ENCODE data around the gene CPSF4L. TPM values are rescaled to one million over a fixed set of nuclear protein-coding genes. Genes with fewer than 3 reads are reported as not detected.

The CPSF4L gene
- total and polyA plus RNA-seq, 2 of the 13 experiments (the other 11 are each of a cell fraction or from before 2014, with no cell fraction given): 0.73 to 1.6 TPM

- TF ChIP-seq MLXIP (CRISPR knock-in tag; IDR thresholded peaks at IDR 0.05; ENCODE audit: borderline replicate concordance) (peak; percentile 75; the same call in 1 of the 2 replicates), MEIS1 (CRISPR knock-in tag; IDR thresholded peaks at IDR 0.05; ENCODE audit: borderline replicate concordance) (peak; percentile 16; the same call in 1 of the 2 replicates), ARID3A (IDR thresholded peaks at IDR 0.05; ENCODE audit: low read depth, low read length) (peak; percentile 8; the same call in 1 of the 2 replicates), ZNF280D (CRISPR knock-in tag; IDR thresholded peaks at IDR 0.05) (no peak; the same call in 1 of the 2 replicates), CREB1 (IDR thresholded peaks at IDR 0.05) (no peak), CREB1 (CRISPR knock-in tag; IDR thresholded peaks at IDR 0.05) (no peak), GTF2F1 (IDR thresholded peaks at IDR 0.05; ENCODE audit: low read length) (no peak), TFE3 (CRISPR knock-in tag; IDR thresholded peaks at IDR 0.05) (peak; percentile 40; the same call in 1 of the 2 replicates), ZNF362 (CRISPR knock-in tag; IDR thresholded peaks at IDR 0.05; ENCODE audit: borderline replicate concordance) (peak; percentile 25; the same call in 1 of the 2 replicates), ISL2 (CRISPR knock-in tag; IDR thresholded peaks at IDR 0.05) (peak; percentile 68), ZMYM2 (CRISPR knock-in tag; IDR thresholded peaks at IDR 0.05) (no peak; the same call in 1 of the 2 replicates), ZNF549 (CRISPR knock-in tag; IDR thresholded peaks at IDR 0.05) (no peak), HOXA5 (CRISPR knock-in tag; IDR thresholded peaks at IDR 0.05) (peak; percentile 80; the same call in 1 of the 2 replicates), CEBPB (IDR thresholded peaks at IDR 0.05; ENCODE audit: borderline replicate concordance, low read depth, low read length) (peak; percentile 95), KLF15 (CRISPR knock-in tag; IDR thresholded peaks at IDR 0.05; ENCODE audit: borderline replicate concordance) (no peak; the same call in 1 of the 2 replicates), ZNF784 (CRISPR knock-in tag; IDR thresholded peaks at IDR 0.05; ENCODE audit: borderline replicate concordance) (0 out of 2 replicates have a peak, but pooled peaks have one; percentile 51)
Observed at GRCh38 chr17:73261952-73262675, 434 bp upstream of the CPSF4L start (continued).

Measured in HepG2 (cell line).